VCaP (cell line): ENCODE data around the gene CREBL2.
"Not testable (repeated sequence)": the region's sequence is repeated elsewhere in the genome, so short reads cannot be mapped to it uniquely, and the experiment has no call there.

Source experiments
- H3K27ac ChIP-seq: fragments of 450-650 bp; 2 replicates; pipeline ENCODE4 v1.5.1; 2017
- CTCF ChIP-seq: fragments of 450-650 bp; conservative IDR thresholded peaks from 2 replicates; pipeline ENCODE4 v1.5.1; 2017; ENCODE audit warnings: mild to moderate bottlenecking, moderate library complexity

CREBL2 gene

GRCh38 chr12:12614342-12614741 is 2.7 kb downstream of the CREBL2 start:
- TF ChIP-seq CTCF: no peak
- no peak overlapping the region; the same call in 1 of the 2 replicates for H3K27ac ChIP-seq

GRCh38 chr12:12616512-12617310 is 5.0 kb downstream of the CREBL2 start:
- no peak overlapping the region for H3K27ac ChIP-seq
- no peak for TF ChIP-seq CTCF

- H3K27ac ChIP-seq: not testable (repeated sequence)
Measured at GRCh38 chr12:12618064-12618463, 6.4 kb downstream of the CREBL2 start.

- no peak for TF ChIP-seq CTCF
- H3K27ac ChIP-seq: no peak overlapping the region
Measured at GRCh38 chr12:12620730-12621315, 9.1 kb downstream of the CREBL2 start.

GRCh38 chr12:12622418-12622817 is 10.7 kb downstream of the CREBL2 start:
- H3K27ac ChIP-seq: no peak overlapping the region
- no peak for TF ChIP-seq CTCF

GRCh38 chr12:12624498-12624992 is 12.9 kb downstream of the CREBL2 start:
- no peak for TF ChIP-seq CTCF
- H3K27ac ChIP-seq: no peak overlapping the region

- no peak overlapping the region for H3K27ac ChIP-seq
- no peak for TF ChIP-seq CTCF
Measured at GRCh38 chr12:12626471-12626870, 14.8 kb downstream of the CREBL2 start.

- no peak for TF ChIP-seq CTCF
- H3K27ac ChIP-seq: no peak overlapping the region
Measured at GRCh38 chr12:12627308-12627827, 15.7 kb downstream of the CREBL2 start.
